ENCODE results near the gene SYNJ2. TPM values are rescaled to one million over a fixed set of nuclear protein-coding genes. Genes with fewer than 3 reads are reported as not detected.
A peak's percentile ranks its signal among the peaks of the same experiment; 100 is the strongest.

SYNJ2 gene
- total and polyA plus RNA-seq, 4 donors, result 6.3 to 15.8 (median 9.4) TPM

DNA sequence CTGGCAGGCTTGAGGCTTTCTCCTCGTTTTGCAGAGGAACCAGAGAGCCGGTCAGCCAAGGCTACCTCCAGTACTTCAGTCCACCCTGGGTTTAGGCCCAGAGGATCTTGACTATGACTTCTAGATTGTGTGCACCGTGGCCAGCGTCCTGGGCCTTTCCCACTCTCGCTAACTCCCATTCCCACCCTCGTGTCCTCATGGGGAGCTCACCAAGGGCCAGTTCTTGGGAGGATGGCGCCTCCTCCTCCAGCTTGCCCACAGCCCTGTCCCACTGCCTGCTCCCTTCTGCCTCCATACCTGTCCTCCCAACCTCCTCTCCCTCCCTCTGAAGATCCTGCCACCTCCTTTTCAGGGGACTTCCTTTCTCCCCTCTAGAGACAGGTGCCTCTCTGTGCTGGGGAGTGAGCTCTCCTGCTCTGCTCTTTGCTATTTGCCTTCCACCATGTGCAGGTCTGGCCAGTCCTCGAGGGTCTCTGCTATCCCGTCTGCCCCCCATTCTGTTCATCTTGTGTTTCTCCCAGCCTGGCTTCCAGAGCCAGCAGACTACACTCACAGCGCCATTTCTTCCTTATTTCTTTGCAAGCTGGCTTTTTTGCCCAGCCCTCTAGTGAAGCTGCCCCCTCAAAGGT, 4.4 kb upstream of the SYNJ2 start:
- no peak for DNase-seq (ENCODE audit: low read depth in 4 of 6, low spot score in 6 of 6)
- 88% methylated on average over 10 of the region's 10 CpGs for WGBS (ENCODE audit: insufficient coverage)
- Histone ChIP-seq H3K27ac (ENCODE audit: low read depth, low read length) (no peak overlapping the region), H3K36me3 (ENCODE audit: control insufficient read depth, insufficient read depth, low read length) (no peaks in the 10 kb centered on the region), H3K27me3 (ENCODE audit: control insufficient read depth, insufficient read depth, low read length) (peaks cover 9% of the 10 kb centered on the region), H3K9me3 (ENCODE audit: control insufficient read depth, insufficient read depth, low read length) (no peaks in the 10 kb centered on the region), H3K4me1 (ENCODE audit: control insufficient read depth, insufficient read depth, low read length) (peaks cover 11% of the 10 kb centered on the region), H3K4me3 (ENCODE audit: low read depth, low read length) (no peak overlapping the region)

- H3K4me3 ChIP-seq (ENCODE audit: low read depth, low read length), result no peak overlapping the region
- DNase-seq (ENCODE audit: low read depth in 4 of 6, low spot score in 6 of 6), result no peak
- peaks cover 13% of the 10 kb centered on the region for H3K4me1 ChIP-seq (ENCODE audit: control insufficient read depth, insufficient read depth, low read length)
- H3K27me3 ChIP-seq (ENCODE audit: control insufficient read depth, insufficient read depth, low read length), result peaks cover 15% of the 10 kb centered on the region
- H3K9me3 ChIP-seq (ENCODE audit: control insufficient read depth, insufficient read depth, low read length), result no peaks in the 10 kb centered on the region
- no peaks in the 10 kb centered on the region for H3K36me3 ChIP-seq (ENCODE audit: control insufficient read depth, insufficient read depth, low read length)
- WGBS (ENCODE audit: insufficient coverage), result 89% methylated on average over 11 of the region's 16 CpGs
- no peak overlapping the region for H3K27ac ChIP-seq (ENCODE audit: low read depth, low read length)
Measured at GRCh38 chr6:157978021-157978783, 3.5 kb upstream of the SYNJ2 start.

- DNase-seq (ENCODE audit: low read depth in 4 of 6, low spot score in 6 of 6), result no peak
- Histone ChIP-seq H3K9me3 (ENCODE audit: control insufficient read depth, insufficient read depth, low read length) (no peaks in the 10 kb centered on the region), H3K27me3 (ENCODE audit: control insufficient read depth, insufficient read depth, low read length) (peaks cover 20% of the 10 kb centered on the region), H3K36me3 (ENCODE audit: control insufficient read depth, insufficient read depth, low read length) (no peaks in the 10 kb centered on the region), H3K27ac (ENCODE audit: low read depth, low read length) (no peak overlapping the region), H3K4me3 (ENCODE audit: low read depth, low read length) (peak overlapping the region; percentile 55), H3K4me1 (ENCODE audit: control insufficient read depth, insufficient read depth, low read length) (peaks cover 16% of the 10 kb centered on the region)
- WGBS (ENCODE audit: insufficient coverage), result 38% methylated on average over 19 of the region's 19 CpGs
Measured at GRCh38 chr6:157980288-157981131, 1.2 kb upstream of the SYNJ2 start.

DNA sequence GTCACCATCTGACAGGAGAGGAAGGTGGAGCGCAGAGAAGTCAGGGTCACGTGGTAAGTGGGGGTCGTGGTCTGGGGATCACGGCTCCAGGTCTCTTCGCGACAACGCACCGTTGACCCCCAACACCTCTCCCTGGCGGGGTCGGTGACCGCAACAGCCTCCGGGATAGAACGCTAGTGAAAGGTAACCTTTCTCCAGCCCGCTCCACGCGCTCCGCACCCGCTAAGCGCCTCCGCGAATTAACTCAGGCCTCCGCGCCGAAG, 600 bp upstream of the SYNJ2 start:
- Histone ChIP-seq H3K27me3 (ENCODE audit: control insufficient read depth, insufficient read depth, low read length) (peaks cover 20% of the 10 kb centered on the region), H3K9me3 (ENCODE audit: control insufficient read depth, insufficient read depth, low read length) (no peaks in the 10 kb centered on the region), H3K27ac (ENCODE audit: low read depth, low read length) (no peak overlapping the region), H3K4me3 (ENCODE audit: low read depth, low read length) (peak overlapping the region; percentile 55), H3K36me3 (ENCODE audit: control insufficient read depth, insufficient read depth, low read length) (no peaks in the 10 kb centered on the region), H3K4me1 (ENCODE audit: control insufficient read depth, insufficient read depth, low read length) (peaks cover 22% of the 10 kb centered on the region)
- DNase-seq (ENCODE audit: low read depth in 4 of 6, low spot score in 6 of 6), result peak in 1 of 6 donors; percentile 52
- WGBS (ENCODE audit: insufficient coverage), result 1% methylated on average over 22 of the region's 24 CpGs

GRCh38 chr6:157982102-157982562, 469 bp downstream of the SYNJ2 start:
- Histone ChIP-seq H3K27ac (ENCODE audit: low read depth, low read length) (no peak overlapping the region), H3K27me3 (ENCODE audit: control insufficient read depth, insufficient read depth, low read length) (peaks cover 20% of the 10 kb centered on the region), H3K36me3 (ENCODE audit: control insufficient read depth, insufficient read depth, low read length) (no peaks in the 10 kb centered on the region), H3K9me3 (ENCODE audit: control insufficient read depth, insufficient read depth, low read length) (no peaks in the 10 kb centered on the region), H3K4me3 (ENCODE audit: low read depth, low read length) (peak overlapping the region; percentile 55), H3K4me1 (ENCODE audit: control insufficient read depth, insufficient read depth, low read length) (peaks cover 23% of the 10 kb centered on the region)
- 2% methylated on average over 35 of the region's 36 CpGs for WGBS (ENCODE audit: insufficient coverage)
- DNase-seq (ENCODE audit: low read depth in 4 of 6, low spot score in 6 of 6), result no peak

- H3K4me3 ChIP-seq (ENCODE audit: low read depth, low read length), result peak overlapping the region; percentile 55
- H3K9me3 ChIP-seq (ENCODE audit: control insufficient read depth, insufficient read depth, low read length), result no peaks in the 10 kb centered on the region
- peaks cover 24% of the 10 kb centered on the region for H3K4me1 ChIP-seq (ENCODE audit: control insufficient read depth, insufficient read depth, low read length)
- no peak for DNase-seq (ENCODE audit: low read depth in 4 of 6, low spot score in 6 of 6)
- peaks cover 20% of the 10 kb centered on the region for H3K27me3 ChIP-seq (ENCODE audit: control insufficient read depth, insufficient read depth, low read length)
- WGBS (ENCODE audit: insufficient coverage), result 64% methylated on average over 13 of the region's 17 CpGs
- H3K27ac ChIP-seq (ENCODE audit: low read depth, low read length), result no peak overlapping the region
- H3K36me3 ChIP-seq (ENCODE audit: control insufficient read depth, insufficient read depth, low read length), result peaks cover under 1% of the 10 kb centered on the region
Measured at GRCh38 chr6:157982563-157983405, 1.1 kb downstream of the SYNJ2 start.

- Histone ChIP-seq H3K36me3 (ENCODE audit: control insufficient read depth, insufficient read depth, low read length) (peaks cover 3% of the 10 kb centered on the region), H3K27me3 (ENCODE audit: control insufficient read depth, insufficient read depth, low read length) (peaks cover 20% of the 10 kb centered on the region), H3K4me3 (ENCODE audit: low read depth, low read length) (peak overlapping the region; percentile 55), H3K4me1 (ENCODE audit: control insufficient read depth, insufficient read depth, low read length) (peaks cover 30% of the 10 kb centered on the region), H3K27ac (ENCODE audit: low read depth, low read length) (no peak overlapping the region), H3K9me3 (ENCODE audit: control insufficient read depth, insufficient read depth, low read length) (no peaks in the 10 kb centered on the region)
- 100% methylated on average over 5 of the region's 9 CpGs for WGBS (ENCODE audit: insufficient coverage)
- no peak for DNase-seq (ENCODE audit: low read depth in 4 of 6, low spot score in 6 of 6)
Measured at GRCh38 chr6:157983406-157984119, 1.9 kb downstream of the SYNJ2 start.

DNA sequence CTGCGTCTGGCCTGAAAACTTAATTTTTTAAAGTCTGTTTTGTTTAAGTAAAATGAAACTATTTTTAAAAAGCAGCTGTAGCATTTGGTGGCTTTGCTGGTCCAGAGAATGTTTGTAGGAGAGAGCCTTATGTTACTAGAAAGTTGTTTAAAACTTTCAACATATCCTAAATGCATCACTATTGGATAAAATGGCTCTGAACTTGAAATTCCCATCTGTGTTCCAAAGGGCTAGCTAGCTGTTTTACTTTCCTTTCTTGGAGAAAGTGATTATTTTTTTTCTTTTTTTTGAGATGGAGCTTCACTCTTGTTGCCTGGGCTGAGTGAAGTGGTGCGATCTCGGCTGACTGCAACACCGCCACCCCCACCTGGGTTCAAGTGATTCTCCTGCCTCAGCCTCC, 2.5 kb downstream of the SYNJ2 start:
- Histone ChIP-seq H3K36me3 (ENCODE audit: control insufficient read depth, insufficient read depth, low read length) (peaks cover 3% of the 10 kb centered on the region), H3K27ac (ENCODE audit: low read depth, low read length) (no peak overlapping the region), H3K4me1 (ENCODE audit: control insufficient read depth, insufficient read depth, low read length) (peaks cover 33% of the 10 kb centered on the region), H3K27me3 (ENCODE audit: control insufficient read depth, insufficient read depth, low read length) (peaks cover 20% of the 10 kb centered on the region), H3K9me3 (ENCODE audit: control insufficient read depth, insufficient read depth, low read length) (no peaks in the 10 kb centered on the region), H3K4me3 (ENCODE audit: low read depth, low read length) (no peak overlapping the region)
- WGBS (ENCODE audit: insufficient coverage), result no CpG with 5 or more reads among the region's 4 CpGs
- no peak for DNase-seq (ENCODE audit: low read depth in 4 of 6, low spot score in 6 of 6)

Data from spinal cord (tissue), 10 donors.